Esophagus muscularis mucosa (tissue), 4 donors: ENCODE results near the gene SLC16A11.

Experiments
- CTCF ChIP-seq, 3 experiments: fragments of 200-600 bp in 2 of 3; fragments of 450-650 bp in 1 of 3; sonication (generic) in 2 of 3; IDR thresholded peaks; one replicate each; pipeline ENCODE4 v1.5.1; 2017 to 2019; ENCODE audit warnings: antibody characterized with exemption in 3 of 3, mild to moderate bottlenecking in 2 of 3, moderate library complexity in 1 of 3
- EP300 ChIP-seq: sonication (generic); formaldehyde crosslinking; IDR thresholded peaks from one replicate; pipeline ENCODE4 v1.6.1; 2017; ENCODE audit warnings: antibody characterized with exemption
- POLR2A ChIP-seq: fragments of 450-650 bp; IDR thresholded peaks from one replicate; pipeline ENCODE4 v1.6.1; 2017; ENCODE audit warnings: antibody characterized with exemption, moderate library complexity, mild to moderate bottlenecking, low read depth
- POLR2AphosphoS5 ChIP-seq, 2 donors: sonication (generic); formaldehyde crosslinking; IDR thresholded peaks; one replicate each; pipeline ENCODE4 v1.6.1; 2017; ENCODE audit warnings: antibody characterized with exemption in 2 of 2

GRCh38 chr17:7080456-7081041 lies 36.7 kb upstream of the SLC16A11 start:
- TF ChIP-seq CTCF (IDR thresholded peaks at IDR 0.05) (no peak), EP300 (no peak), POLR2AphosphoS5 (IDR thresholded peaks at IDR 0.05) (peak in 1 of 2 donors; percentile 12), POLR2A (no peak)
